NCI-H1694 (cell line): ENCODE results near the gene ENO2.

Experiments used
- DNase-seq: peaks from one replicate; lab custom pipeline; 2025; lab: John Stamatoyannopoulos, UW

ENO2 gene

GRCh38 chr12:6960593-6961277, 46.4 kb downstream of the ENO2 start:
- DNase-seq, result no peak

- DNase-seq, result no peak
Measured at GRCh38 chr12:6961278-6961694, 46.9 kb downstream of the ENO2 start.

GRCh38 chr12:6961695-6962284, 47.4 kb downstream of the ENO2 start:
- peak; percentile 87 for DNase-seq

DNA sequence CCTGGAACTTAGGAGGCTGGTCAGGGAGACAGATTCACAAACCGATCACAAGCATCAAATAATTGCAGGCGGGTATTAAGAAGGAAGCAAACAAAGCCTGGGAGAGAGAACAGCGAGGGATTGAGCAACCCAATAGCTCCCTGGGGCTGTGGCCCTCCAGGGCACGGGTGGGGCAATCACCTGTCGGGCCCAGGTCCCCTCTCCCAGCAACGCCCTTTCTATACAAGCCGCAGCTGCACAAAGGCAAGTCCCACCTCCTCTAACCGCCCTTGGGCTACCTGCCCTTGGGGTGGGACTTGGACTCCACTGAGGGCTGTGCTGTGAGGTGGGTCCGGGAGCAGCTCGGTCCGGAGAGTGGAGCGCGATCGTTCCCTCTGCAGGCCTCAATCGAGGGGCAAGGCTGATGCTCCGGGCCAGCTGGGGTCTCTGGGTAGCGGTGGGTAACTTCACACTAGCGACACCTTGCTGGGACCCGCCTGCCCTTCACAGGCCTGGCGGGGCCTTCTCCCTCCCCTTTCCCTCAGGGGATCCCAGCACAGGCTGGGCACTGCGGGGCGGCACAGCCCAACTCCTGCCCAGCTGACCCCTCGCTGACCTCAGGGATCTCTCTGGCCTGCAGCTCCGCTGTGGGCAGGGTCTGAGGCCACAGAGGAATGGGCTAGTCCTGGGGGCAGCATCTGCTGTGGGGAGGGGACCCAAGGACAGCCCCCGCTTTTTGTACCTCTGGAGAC, 48.1 kb downstream of the ENO2 start:
- no peak for DNase-seq

DNA sequence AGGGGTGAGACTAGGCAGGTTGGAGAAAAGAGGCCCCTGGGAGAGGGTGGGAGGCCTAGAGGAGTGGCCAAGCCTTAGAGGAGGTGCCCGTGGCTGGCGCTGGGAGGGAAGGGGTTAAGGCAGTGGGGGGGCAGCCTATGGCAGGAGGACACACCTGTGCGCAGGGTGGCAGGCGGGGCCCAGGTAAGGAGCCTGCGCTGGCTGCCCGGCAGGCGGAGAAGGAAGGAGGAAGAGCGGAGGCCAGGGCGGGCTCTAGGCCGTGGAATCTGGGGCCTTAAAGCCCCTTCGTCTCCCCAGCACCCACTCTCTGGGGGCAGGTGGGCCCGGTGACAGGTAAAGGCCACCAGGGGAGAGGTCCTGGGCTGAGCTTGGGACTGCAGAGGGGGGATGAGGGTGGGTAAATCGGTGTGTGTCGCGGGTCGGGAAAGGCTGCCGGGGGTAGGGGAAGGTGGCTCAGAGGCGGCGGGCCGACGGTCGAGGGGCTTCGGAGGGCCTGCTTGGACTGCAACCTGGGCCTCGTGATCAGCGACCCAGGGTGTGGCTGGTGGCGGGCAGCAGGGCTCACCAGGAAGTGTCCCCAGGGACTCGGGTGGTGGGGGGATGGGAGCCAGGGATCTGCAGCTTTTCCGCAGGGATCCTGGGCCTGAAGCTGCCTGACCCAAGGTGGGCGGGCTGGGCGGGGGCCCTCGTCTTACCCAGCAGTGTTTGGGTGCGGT, 48.8 kb downstream of the ENO2 start:
- DNase-seq, result no peak

- no peak for DNase-seq
Measured at GRCh38 chr12:6963791-6964413, 49.5 kb downstream of the ENO2 start.

GRCh38 chr12:6964605-6965025, 50.2 kb downstream of the ENO2 start:
- DNase-seq, result no peak

DNA sequence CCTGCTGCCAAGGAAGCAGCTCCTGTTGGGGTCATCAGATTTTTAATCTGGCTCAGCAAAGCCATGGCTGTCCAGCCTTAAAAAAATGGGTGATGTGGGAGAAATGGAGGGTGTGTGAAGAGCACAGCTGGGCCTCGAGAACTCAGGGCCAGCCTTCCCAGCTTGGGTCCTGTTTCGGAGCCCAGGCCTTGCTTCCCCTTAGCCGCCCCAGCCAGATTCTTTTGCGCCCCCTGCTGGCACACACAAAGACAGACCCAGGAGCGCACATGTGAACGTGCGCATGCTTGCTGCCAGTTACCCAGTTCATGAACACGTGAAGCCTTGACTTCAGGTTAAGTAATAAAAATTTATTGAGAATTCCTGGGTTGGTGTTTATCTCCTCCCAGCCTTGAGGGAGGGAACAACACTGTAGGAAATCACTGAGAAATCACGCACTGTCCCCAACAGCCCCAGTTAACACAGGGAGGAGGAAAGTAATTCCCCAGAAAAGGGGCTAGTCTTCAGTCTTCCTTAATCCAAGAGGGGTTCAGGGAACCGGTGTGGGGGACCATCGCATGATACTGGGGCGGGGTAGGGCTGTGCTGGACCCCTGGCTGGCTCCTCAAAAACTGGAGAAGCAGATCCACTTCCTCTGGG, 50.8 kb downstream of the ENO2 start:
- peak; percentile 90 for DNase-seq

GRCh38 chr12:6965714-6966113, 51.3 kb downstream of the ENO2 start:
- no peak for DNase-seq

GRCh38 chr12:6966351-6966750, 52.0 kb downstream of the ENO2 start:
- no peak for DNase-seq

- no peak for DNase-seq
Measured at GRCh38 chr12:6967651-6968100, 53.3 kb downstream of the ENO2 start.

DNA sequence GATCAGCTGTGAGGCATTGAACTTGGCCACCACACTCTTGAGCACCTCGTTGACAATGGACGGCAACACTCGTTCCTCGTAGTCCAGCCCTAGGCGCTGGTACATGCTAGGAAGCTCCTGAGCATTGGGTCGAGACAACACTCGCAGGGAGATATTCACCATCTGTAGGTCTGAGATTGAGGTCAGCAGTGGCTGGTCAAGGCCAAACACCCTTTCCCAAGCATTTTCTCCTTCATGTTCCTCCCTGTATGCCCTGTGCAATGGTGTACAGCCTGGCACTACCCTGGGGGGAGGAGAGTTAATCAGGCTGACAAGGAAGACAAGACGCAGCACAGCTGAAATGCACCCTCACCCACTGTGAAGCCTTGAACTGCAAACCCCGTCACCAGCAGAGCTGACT, 54.0 kb downstream of the ENO2 start:
- DNase-seq, result no peak

DNA sequence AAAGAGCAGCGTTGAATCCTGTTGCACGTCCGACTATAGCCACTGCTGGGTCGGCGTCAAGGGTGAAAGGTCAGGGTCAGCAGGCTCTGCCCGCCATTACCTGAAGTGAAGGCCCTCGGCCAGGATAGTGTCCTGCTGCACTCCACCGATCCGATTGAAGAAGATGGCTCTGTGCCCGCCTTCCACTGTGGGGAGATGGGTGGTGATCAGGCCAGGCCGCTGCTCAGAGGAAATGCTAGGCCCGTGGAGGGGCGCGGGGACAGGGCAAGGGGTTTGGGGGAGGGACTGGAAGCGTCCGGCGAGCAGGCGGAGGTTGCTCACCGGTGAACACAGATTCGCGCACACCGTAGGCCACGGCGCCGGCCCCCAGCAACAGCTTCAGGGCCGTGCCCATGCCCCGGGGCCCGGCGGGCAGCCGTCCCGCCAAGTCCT, 55.7 kb downstream of the ENO2 start:
- DNase-seq, result no peak
